Osteoblast (primary cell): ENCODE data around the gene TMEM203. TPM values are rescaled to one million over a fixed set of nuclear protein-coding genes. Genes with fewer than 3 reads are reported as not detected.

Experiments
- DNase-seq: peaks from one replicate; pipeline ENCODE4 v3.0.0; 2011; ENCODE audit warnings: low spot score, mixed read lengths; ENCODE audit not compliant: insufficient read length; ENCODE audit errors: missing footprints
- H2AFZ ChIP-seq: 2 replicates; pipeline ENCODE4 v1.6.0; 2011; ENCODE audit warnings: mild to moderate bottlenecking, low read length
- H3K27ac ChIP-seq: 2 replicates; pipeline ENCODE4 v1.5.1; 2011; ENCODE audit warnings: mild to moderate bottlenecking, low read depth, low read length, moderate library complexity
- H3K27me3 ChIP-seq: 2 replicates; pipeline ENCODE4 v1.6.0; 2012; ENCODE audit warnings: mild to moderate bottlenecking, control low read depth, inconsistent platforms, low read length, moderate library complexity; ENCODE audit not compliant: insufficient read depth
- H3K36me3 ChIP-seq: 2 replicates; pipeline ENCODE4 v1.5.1; 2011; ENCODE audit warnings: mild to moderate bottlenecking, low read length, control low read depth, moderate library complexity; ENCODE audit not compliant: insufficient read depth
- H3K4me1 ChIP-seq: 2 replicates; pipeline ENCODE4 v1.5.1; 2011; ENCODE audit warnings: mild to moderate bottlenecking, low read length, control low read depth, moderate library complexity; ENCODE audit not compliant: insufficient read depth
- H3K4me2 ChIP-seq: 2 replicates; pipeline ENCODE4 v1.6.0; 2011; ENCODE audit warnings: mild to moderate bottlenecking, low read length; ENCODE audit not compliant: insufficient read depth
- H3K4me3 ChIP-seq: fragments of 200-600 bp; sonication (generic); 3 replicates; pipeline ENCODE4 v1.5.1; 2012; ENCODE audit warnings: mild to moderate bottlenecking, low read length, inconsistent platforms; ENCODE audit not compliant: insufficient read depth
- H3K79me2 ChIP-seq: 2 replicates; pipeline ENCODE4 v1.6.0; 2012; ENCODE audit warnings: mild to moderate bottlenecking, low read length, control low read depth, inconsistent platforms; ENCODE audit not compliant: insufficient read depth
- H3K9me3 ChIP-seq: 2 replicates; pipeline ENCODE4 v1.5.1; 2011; ENCODE audit warnings: low read depth, low read length, control low read depth
- H4K20me1 ChIP-seq: 2 replicates; pipeline ENCODE4 v1.6.0; 2012; ENCODE audit warnings: mild to moderate bottlenecking, low read length, control low read depth; ENCODE audit not compliant: insufficient read depth
- CTCF ChIP-seq: IDR thresholded peaks from 2 replicates; pipeline ENCODE4 v1.5.1; 2011; ENCODE audit warnings: mild to moderate bottlenecking, low read depth, low read length, moderate library complexity; ENCODE audit errors: extremely low read depth
- total RNA-seq: library from RNA; depleted of rRNA; stranded (reverse); fragments of >200 nt; gene quantifications from 2 replicates; pipeline ENCODE4 v1.2.3, GENCODE V29; 2012

TMEM203 gene
- total RNA-seq, 1 donor = 36.9 TPM

DNA sequence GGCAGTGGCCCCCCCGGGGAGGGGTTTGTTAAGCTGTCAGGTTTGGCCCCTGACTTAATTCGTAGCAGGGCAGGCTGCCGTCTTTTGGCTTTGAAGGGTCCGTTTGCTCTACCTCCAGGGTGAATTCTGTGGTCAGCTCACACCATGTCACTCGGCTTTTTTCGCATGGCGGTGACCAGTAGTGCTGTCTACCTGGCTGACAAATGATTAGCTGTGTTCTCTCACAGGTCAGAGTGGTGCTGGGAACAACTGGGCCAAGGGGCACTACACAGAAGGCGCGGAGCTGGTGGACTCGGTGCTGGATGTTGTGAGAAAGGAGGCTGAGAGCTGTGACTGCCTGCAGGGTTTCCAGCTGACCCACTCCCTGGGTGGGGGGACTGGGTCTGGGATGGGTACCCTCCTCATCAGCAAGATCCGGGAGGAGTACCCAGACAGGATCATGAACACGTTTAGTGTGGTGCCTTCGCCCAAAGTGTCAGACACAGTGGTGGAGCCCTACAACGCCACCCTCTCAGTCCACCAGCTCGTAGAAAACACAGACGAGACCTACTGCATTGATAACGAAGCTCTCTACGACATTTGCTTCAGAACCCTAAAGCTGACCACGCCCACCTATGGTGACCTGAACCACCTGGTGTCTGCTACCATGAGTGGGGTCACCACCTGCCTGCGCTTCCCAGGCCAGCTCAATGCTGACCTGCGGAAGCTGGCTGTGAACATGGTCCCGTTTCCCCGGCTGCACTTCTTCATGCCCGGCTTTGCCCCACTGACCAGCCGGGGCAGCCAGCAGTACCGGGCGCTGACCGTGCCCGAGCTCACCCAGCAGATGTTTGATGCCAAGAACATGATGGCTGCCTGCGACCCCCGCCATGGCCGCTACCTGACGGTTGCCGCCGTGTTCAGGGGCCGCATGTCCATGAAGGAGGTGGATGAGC, 37.1 kb upstream of the TMEM203 start:
- peak; percentile 80 for DNase-seq
- peaks cover 31% of the 10 kb centered on the region for H4K20me1 ChIP-seq
- H3K79me2 ChIP-seq = peaks cover 39% of the 10 kb centered on the region
- H3K27me3 ChIP-seq = no peaks in the 10 kb centered on the region
- TF ChIP-seq CTCF = no peak
- H3K4me3 ChIP-seq = peak overlapping the region; percentile 89
- peak overlapping the region; percentile 88 for H3K4me2 ChIP-seq
- H3K27ac ChIP-seq = peak overlapping the region; percentile 34
- peaks cover 20% of the 10 kb centered on the region for H3K36me3 ChIP-seq
- no peak overlapping the region for H2AFZ ChIP-seq
- no peaks in the 10 kb centered on the region for H3K9me3 ChIP-seq
- peaks cover 8% of the 10 kb centered on the region for H3K4me1 ChIP-seq

DNA sequence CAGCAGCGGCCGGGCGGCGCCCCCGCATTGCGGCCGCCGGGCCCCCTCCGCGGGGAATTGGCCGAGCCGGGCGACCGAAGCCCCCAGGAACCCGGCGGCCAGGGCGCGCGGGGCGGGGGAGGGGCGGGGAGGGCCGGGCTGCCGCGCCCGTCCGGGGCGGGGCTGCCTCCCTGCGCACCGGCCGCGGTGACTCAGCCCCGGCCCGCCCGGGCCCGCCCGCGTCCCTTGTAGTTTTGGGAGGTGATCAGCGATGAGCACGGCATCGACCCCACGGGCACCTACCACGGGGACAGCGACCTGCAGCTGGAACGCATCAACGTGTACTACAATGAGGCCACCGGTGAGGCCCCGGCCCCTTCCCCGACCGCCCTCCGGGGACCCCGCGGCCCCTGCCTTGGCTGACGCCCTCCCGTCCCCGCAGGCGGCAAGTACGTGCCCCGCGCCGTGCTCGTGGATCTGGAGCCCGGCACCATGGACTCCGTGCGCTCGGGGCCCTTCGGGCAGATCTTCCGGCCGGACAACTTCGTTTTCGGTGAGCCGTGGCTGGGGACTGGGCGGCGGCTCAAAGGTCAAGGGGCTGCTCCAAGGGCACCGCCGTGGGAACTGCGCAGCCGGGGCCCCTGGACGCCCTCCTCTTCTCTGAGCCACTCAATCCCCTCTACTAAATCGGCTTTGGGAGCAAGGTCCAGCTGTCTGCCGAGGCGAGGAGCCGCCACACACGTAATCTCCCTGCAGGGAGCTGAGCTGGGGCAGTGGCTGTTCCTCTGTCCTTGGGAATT, 36.2 kb upstream of the TMEM203 start:
- H3K36me3 ChIP-seq = peaks cover 20% of the 10 kb centered on the region
- no peak overlapping the region for H2AFZ ChIP-seq
- no peak for TF ChIP-seq CTCF
- no peaks in the 10 kb centered on the region for H3K27me3 ChIP-seq
- H3K4me2 ChIP-seq = peak overlapping the region; percentile 88
- no peaks in the 10 kb centered on the region for H3K9me3 ChIP-seq
- peak overlapping the region; percentile 34 for H3K27ac ChIP-seq
- peak; percentile 99 for DNase-seq
- H3K4me3 ChIP-seq = peak overlapping the region; percentile 89
- peaks cover 9% of the 10 kb centered on the region for H3K4me1 ChIP-seq
- H3K79me2 ChIP-seq = peaks cover 43% of the 10 kb centered on the region
- peaks cover 35% of the 10 kb centered on the region for H4K20me1 ChIP-seq

DNA sequence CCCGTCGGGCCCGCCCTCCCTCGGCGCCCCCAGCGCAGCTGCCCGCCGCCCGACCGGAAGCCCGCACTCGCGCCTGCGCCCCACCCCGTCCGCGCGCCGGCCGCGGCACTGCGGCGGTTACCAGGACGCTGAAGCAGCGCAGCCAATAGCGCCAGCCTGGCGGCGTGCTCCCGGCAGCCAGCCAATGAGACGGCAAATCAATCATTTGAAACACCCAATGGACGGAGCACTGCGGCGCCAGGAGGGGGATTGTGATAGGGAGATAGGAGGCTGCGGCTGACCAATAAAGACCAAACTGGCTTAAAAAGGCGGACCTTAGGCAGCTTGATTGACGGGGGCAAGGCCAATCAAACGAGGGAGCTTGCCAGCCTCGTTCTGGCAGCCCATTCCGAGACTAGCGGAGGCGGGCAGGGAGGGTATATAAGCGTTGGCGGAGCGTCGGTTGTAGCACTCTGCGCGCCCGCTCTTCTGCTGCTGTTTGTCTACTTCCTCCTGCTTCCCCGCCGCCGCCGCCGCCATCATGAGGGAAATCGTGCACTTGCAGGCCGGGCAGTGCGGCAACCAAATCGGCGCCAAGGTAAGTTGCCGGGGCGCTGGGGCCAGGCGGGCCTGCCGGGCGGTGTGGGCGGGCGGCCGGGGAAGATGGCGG, 35.5 kb upstream of the TMEM203 start, which contains the start of gene TUBB4B:
Gene TUBB4B (plus strand): TSS at position 447 of the 649 bp plus-strand sequence. CDS start 74 bp downstream, at position 521.
- peak within 1 kb of the TSS; percentile 92 for H3K4me2 ChIP-seq
- H3K27me3 ChIP-seq = no peaks in the 10 kb centered on the region
- H4K20me1 ChIP-seq = peaks cover 40% of the 10 kb centered on the region
- TF ChIP-seq CTCF = no peak
- H3K9me3 ChIP-seq = no peaks in the 10 kb centered on the region
- H2AFZ ChIP-seq = peak within 1 kb of the TSS; percentile 72
- H3K79me2 ChIP-seq = peaks cover 43% of the 10 kb centered on the region
- H3K36me3 ChIP-seq = peaks cover 20% of the 10 kb centered on the region
- peak within 1 kb of the TSS; percentile 82 for H3K27ac ChIP-seq
- peak; percentile 100 for DNase-seq
- peaks cover 11% of the 10 kb centered on the region for H3K4me1 ChIP-seq
- peak within 1 kb of the TSS; percentile 89 for H3K4me3 ChIP-seq
